COLO829 (cell line): ENCODE data around the gene DENND1A.
"Not testable (repeated sequence)": the region's sequence is repeated elsewhere in the genome, so short reads cannot be mapped to it uniquely, and the experiment has no call there.

Source experiments
- DNase-seq: peaks from one replicate; pipeline ENCODE4 v3.0.0; 2012; ENCODE audit warnings: low spot score

DENND1A gene

DNA sequence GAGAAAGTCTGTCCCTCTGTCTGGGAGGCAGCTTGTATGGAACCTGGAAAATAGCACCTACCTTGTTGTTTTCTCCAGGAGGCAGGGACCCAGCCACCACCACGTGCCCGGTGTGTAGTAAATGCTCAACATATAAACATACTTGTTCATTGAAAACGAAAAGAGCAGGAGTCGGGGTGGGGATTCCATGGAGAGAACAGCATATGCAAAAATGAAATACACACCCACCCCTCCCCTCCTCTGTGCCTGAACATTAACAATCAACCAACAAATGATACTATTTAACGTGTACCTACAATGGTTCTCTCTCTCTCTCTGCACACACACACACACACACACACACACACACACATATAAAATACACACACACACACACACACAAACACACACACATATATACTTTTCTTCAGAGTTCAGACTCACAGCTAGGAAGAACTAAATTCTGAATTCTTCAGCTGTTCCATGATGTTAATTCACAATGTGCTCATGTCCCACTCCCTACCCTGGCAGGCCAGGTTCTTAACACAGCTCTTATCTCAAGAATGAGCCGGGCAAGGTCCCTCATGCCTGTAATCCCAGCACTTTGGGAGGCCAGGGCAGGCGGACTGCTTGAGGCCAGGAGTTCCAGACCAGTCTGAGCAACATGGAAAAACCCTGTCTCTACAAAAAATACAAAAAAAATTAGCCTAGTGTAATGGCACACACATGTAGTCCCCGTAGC lies 16.3 kb upstream of the DENND1A start:
- no peak for DNase-seq

DNA sequence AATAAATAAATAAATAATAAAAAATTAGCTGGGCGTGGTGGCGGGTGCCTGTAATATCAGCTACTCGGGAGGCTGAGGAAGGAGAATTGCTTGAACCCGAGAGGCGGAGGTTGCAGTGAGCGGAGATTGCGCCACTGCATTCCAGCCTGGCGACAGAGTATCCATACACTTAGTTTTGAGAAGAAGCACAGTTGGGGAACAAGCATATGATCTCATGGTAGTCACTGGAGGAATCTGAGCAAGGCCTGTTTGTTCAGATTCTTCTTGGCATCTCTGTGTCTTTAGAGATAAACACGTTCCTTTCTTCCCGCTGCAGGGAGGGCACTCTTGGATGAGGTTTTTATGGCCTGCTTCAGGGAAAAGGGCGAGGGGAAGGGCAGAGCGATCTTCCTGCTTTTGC lies 15.6 kb upstream of the DENND1A start:
- DNase-seq, result no peak

GRCh38 chr9:123944464-123944863 lies 14.5 kb upstream of the DENND1A start:
- DNase-seq, result not testable (repeated sequence)

- no peak for DNase-seq
Observed at GRCh38 chr9:123943671-123944070, 13.7 kb upstream of the DENND1A start.

DNA sequence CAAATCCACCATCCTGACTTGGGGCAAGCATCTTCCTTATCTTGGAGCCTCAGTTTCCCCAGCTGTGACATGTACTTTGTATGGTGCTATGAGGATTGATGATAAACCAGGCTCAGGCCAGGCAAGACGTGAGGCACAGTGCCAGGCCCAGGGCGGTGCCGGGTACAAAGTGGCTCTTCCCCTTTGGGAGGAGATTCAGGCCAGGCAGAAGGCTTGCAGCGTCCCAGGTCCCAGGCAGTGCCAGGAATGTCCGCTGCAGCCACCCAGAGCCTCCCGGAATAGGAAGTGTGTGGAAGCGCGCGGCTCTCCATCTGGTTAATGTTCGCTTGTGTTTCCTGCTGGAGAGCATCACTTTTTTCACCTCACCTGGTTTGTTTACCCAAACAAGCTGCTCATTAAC lies 12.6 kb upstream of the DENND1A start:
- no peak for DNase-seq

DNA sequence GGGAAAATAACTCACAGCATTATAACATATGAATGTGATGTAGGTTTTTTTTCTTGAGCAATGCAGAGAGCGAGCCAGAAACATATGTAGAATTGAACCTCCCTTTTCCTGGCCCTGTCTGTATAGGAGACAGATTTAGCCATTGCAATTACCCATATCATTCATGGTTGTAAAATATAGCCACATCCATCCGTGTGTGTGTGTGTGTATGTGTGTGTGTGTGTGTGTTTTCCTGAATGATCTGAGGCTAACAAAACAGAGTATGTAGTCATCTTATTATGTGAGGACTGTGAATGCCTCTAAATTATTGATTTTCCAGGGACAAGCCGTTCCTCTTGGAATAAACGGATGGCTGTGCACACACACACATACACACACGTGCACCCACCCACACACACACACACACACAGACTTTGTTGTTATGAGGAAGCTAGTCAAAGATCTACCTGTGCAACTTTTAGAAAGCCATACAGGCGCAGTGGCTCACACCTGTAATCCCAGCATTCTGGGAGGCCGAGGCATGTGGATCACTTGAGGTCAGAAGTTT lies 11.7 kb upstream of the DENND1A start:
- DNase-seq, result no peak

DNA sequence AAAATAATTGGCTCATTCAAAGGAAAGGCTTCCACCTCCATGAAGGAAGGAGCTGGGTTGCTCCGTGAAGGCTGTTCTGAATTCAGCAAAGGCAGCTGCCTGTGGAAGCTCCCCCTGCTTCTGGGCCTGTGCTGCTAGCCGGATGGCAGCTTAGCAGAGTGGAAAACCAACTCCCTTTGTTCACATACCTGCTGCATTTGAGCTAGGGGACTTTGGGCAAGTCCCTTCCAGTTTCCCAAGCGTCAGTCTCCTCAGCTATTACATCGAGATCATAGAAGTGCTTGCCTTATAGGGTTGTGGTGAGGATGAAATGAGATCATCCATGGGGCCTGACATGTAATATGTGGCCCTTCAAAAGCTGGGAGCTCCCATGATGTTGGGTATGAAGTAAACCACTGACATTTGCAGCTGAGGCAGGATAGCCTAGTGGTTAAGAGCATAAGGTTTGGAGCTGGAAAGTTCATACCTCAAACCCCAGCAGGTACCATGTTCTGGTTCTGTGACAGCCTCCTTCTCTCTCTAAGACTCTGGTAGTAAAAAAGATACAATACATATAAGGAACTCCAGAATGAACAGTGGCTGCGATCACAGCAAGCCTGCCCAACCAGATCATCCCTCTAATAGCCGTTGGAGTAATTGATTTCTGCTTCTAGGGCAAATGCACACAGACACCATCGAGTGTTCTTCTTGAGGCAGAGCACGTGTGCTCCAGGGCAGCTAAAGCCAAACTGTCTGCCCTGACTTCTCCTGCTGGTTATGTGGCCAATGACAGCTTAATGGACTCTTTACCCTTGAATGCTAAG lies 11.0 kb upstream of the DENND1A start:
- DNase-seq, result no peak

GRCh38 chr9:123938401-123938800 lies 8.5 kb upstream of the DENND1A start:
- no peak for DNase-seq

DNA sequence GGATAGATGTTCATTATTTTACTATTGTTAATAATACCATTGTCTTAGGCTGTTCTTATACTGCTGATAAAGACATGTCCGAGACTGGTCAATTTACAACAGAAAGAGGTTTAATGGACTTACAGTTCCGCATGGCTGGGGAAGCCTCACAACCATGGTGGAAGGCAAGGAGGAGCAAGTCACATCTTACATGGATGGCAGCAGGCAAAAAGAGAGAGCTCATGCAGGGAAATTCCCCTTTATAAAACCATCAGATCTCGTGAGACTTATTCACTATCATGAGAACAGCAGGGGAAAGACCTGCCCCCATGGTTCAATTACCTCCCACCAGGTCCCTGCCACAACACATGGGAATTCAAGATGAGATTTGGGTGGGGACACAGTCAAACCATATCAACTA lies 6.6 kb upstream of the DENND1A start:
- DNase-seq, result not testable (repeated sequence)

DNA sequence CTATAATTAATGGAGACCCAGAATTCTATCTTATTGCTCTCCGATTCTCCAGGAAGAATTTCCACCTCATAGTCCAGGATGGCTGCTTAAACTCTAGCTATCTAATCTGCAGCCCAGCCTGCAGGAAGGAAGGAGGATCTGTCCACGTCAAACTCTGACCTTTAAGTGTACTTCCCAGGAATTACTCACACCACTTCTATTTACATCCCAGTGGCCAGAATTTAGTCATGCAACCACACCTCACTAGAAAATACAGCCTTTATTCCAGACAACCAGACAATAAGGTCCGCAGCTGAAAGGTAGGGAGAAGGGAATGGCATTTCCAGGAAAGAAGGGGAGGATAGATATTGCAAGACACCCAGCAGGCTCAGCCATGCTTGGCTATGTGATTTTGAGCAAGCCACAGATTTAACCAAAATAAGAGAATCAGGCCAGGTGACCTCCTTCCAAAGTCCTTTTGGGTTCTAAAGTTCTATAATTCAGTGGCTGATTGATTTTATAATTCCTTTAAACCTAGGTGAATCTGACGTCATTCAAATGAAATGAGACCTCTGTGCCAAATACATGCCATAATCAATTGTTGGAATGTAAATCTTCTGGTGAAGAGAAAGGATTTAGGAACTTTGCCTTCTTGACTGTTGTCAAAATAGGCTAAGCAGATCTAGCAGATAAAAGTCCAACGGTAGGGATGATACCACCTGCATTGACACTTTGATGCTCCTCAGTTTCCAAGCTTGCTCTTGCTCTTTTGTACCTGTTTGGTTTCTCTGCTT lies 3.7 kb upstream of the DENND1A start:
- DNase-seq, result peak; percentile 85

DNA sequence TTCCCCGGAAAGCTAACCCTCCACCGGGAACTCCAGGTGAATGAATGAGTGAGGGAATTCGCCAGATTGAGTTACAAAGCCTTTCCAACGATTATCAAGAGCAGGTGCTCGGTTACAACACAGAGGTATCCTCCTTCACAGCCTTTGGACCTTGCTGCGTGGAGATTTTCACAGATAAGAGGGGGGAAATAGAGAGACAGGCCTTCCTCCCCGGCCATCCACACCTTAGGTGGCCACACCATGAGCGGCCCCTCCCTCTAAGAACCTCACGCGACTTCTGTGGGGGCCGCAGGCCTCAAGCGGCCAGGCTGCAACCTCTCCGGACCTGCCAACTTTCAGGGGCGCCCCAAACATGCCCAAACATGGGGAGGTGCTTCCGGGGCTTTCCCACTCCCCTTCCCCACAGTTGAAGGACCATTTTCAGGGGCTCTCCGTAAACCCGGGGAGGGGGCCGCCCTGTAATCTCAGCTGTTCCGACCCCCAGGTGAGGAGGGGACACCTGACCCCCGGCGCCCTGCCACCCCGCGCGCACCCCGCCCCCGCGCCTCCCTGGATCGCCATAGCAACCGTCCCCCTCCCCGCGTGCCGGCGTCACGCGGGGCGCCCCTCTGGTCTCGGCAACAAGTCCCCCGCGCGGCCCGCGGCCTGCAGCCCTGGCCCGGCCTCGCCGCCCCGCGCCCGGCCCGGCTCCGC lies 603 bp downstream of the DENND1A start:
- no peak for DNase-seq

DNA sequence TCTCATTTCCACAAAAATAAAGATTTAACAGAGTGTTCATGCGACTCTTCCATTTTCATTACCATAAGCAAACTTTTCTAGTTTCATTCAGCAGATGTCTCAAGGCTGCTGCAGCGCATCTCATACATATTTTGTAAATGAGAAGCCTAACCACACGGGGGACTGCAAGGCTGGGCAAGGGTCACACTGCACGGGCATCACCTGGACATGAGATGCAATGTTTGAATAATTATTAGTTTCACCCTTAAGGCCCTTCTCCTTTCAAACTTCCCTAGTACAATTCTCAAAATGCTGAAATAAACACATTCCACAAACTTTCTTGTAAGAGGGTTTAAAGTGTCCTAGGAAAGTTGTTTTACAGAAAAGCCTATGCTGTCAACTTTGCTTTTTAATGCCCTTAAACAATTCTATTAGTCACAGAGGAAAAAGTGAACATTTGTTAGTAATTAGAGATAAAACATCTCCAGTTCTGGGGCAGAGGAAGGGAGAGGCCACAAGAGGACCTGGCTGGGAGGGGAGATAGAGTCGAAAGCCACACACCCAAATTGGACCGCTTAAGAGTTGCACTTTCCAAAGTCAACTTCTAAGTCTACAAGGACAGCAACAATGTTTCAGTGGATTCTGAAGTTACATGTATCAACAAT lies 1.3 kb downstream of the DENND1A start:
- no peak for DNase-seq

GRCh38 chr9:123927625-123928532 lies 2.0 kb downstream of the DENND1A start:
- no peak for DNase-seq

- no peak for DNase-seq
Observed at GRCh38 chr9:123926941-123927340, 3.0 kb downstream of the DENND1A start.

DNA sequence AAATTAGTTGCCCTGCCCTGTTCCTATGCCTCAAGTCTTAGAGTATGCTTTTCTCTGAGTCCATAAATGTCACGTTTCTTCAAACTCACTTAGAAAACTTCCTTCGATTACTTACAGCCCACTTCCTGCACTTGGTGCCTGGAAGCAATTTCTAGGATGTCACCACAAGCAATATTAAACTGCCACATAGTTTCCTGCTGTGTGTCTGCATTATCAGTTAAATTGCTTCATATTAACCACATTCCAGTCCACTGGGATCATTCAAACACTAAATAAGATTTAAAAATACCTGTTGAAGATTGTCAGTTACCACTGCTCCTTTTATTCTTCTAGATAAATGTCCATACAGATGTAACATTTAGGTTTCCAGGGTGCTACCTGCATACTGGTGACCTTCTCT lies 4.1 kb downstream of the DENND1A start:
- DNase-seq, result no peak

GRCh38 chr9:123925161-123925560 lies 4.8 kb downstream of the DENND1A start:
- DNase-seq, result no peak

- no peak for DNase-seq
Observed at GRCh38 chr9:123924727-123925126, 5.2 kb downstream of the DENND1A start.

- DNase-seq, result no peak
Observed at GRCh38 chr9:123923884-123924283, 6.0 kb downstream of the DENND1A start.

GRCh38 chr9:123923377-123923776 lies 6.5 kb downstream of the DENND1A start:
- DNase-seq, result no peak

DNA sequence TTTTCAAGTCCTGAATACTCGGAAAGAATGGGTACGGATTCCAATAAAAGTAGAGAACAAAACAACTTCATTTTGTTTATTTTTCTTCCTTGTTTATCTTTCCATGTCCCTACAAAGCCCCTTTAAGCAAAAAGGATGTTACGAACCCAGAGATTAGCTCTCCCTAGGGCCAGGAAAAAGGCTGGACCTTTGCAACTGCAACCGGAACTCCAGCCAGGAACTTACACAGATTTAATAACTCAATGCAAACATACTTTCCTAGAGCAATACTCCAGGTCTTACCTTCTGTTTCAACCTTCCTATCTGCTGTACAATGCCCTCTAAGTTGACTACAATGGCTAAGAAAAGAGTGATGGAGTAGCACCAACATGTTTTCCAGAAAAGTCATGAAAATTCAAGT lies 7.0 kb downstream of the DENND1A start:
- DNase-seq, result no peak
